HG02884 (cell line): ENCODE measurements around the gene GDPD5.
A peak's percentile ranks its signal among the peaks of the same experiment; 100 is the strongest.

Experiments used
- ATAC-seq: cut with Tn5 transposase; IDR thresholded peaks from one replicate; pipeline ENCODE4 v1.9.1; 2021; ENCODE audit warnings: mild to moderate bottlenecking, moderate library complexity; ENCODE audit not compliant: unreplicated experiment

Gene GDPD5, protein sequence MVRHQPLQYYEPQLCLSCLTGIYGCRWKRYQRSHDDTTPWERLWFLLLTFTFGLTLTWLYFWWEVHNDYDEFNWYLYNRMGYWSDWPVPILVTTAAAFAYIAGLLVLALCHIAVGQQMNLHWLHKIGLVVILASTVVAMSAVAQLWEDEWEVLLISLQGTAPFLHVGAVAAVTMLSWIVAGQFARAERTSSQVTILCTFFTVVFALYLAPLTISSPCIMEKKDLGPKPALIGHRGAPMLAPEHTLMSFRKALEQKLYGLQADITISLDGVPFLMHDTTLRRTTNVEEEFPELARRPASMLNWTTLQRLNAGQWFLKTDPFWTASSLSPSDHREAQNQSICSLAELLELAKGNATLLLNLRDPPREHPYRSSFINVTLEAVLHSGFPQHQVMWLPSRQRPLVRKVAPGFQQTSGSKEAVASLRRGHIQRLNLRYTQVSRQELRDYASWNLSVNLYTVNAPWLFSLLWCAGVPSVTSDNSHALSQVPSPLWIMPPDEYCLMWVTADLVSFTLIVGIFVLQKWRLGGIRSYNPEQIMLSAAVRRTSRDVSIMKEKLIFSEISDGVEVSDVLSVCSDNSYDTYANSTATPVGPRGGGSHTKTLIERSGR

DNA sequence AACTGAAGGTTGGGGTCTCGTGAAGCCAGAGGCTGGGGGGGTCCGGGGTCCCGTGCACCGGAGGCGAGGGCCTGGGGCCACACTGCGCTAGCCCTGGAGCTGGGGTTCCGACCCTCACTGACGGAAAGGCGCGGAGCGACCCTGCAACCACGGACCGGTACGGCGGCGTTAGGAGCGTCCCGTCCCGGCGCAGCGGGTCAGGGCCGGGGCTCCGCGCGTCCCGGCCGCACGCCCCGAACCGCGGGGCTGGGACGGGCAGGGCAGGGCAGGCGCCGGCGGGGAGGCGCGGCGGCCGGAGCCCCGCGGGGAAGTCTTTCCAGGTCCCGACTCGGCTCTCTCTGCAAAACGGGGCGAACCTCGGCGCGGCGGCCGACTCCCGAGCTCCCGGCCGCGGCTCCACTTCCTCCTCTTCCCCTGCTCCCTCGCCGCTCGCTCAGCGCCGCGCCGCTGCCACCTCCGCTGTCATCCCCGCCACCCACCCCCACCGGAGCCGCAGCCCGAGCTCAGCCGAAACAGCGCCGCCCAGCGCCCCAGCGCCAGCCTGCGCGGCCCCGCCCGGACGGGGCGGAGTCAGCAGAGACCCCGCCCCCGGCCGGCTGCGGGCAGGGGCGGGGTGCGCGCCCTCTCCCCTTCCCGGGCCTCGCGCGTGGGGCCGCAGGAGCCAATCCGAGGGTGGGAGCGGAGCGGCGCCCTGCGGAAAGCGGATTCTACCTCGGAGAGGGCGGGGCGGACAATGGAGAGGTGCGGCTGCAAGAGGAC is at the start of gene GDPD5:
TSS of gene GDPD5 (minus strand) at position 509 of the 759 bp plus-strand sequence. CDS start 48,206 bp downstream, outside the sequence.
- peak; percentile 70 for ATAC-seq

DNA sequence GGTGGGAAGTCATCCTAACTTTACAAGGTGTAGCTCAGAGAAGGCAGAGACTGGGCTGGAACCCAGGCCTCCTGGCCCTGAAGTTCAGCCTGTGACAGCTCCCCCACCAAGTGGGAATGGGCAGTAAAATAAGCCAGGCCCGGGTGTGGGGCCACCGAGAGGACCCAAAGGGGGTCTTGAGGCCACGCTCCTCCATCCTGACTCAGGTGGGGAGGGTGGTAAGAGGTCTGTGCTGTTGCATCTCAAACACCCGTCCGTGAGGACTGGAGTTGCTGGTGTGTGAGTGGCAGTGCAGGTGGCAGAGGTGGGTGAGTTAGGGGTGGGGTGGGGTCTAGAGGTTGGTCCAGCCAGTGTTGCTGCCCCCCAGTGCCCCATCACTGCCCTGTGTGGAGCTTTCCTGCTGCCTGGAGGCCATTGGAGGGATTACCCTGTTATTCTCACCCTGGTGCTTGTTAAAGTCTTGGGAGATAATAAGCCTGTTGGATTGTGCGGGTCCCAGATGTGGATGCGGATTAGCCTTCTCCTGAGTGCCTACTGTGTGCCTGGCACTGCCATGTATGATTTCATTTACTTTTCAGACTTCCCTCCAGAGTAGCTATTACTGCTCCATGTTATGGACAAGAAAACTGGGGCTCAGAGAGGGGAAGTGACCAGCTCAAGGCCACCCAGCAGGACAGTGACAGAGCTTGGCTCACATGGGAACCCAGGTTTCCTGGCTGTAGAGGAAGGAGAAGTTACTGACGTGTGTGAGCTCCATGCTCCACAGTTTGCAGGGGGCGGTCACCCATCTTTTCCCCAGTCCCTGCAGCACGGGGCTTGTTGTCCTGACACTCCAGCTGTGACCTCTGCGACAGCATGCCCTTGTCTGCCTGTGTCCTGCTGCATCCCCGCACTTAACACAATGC is 49.2 kb upstream of the GDPD5 start:
- no peak for ATAC-seq

DNA sequence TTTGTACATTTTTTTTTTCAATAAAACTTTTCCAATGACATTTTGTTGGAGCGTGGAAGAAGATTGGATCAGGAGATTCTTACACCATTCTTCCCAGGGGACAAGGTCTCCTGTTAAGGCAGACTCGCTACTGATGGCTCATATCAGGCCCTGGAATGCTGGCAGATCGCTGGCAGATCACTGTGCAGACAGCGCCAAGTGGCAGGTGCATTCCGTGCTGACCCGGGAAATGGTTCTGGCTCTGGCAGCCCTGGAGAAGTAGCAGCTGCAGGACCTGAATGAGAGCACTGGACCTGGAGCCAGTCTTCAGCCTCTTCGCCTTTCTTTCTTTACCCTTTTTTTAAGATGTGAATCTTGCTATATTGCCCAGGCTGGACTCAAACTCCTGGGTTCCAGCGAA is 47.0 kb upstream of the GDPD5 start:
- ATAC-seq, result no peak

DNA sequence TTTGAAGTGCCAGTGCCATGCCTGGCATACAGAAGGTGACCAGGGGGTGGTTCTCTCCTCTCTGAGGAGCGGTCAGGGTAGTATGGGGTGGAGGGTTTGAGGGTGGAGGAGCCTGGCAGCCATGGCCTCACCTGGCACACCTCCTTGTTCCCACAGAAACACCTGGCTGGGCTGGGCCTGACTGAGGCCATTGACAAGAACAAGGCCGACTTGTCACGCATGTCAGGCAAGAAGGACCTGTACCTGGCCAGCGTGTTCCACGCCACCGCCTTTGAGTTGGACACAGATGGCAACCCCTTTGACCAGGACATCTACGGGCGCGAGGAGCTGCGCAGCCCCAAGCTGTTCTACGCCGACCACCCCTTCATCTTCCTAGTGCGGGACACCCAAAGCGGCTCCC is 45.9 kb upstream of the GDPD5 start:
- no peak for ATAC-seq

DNA sequence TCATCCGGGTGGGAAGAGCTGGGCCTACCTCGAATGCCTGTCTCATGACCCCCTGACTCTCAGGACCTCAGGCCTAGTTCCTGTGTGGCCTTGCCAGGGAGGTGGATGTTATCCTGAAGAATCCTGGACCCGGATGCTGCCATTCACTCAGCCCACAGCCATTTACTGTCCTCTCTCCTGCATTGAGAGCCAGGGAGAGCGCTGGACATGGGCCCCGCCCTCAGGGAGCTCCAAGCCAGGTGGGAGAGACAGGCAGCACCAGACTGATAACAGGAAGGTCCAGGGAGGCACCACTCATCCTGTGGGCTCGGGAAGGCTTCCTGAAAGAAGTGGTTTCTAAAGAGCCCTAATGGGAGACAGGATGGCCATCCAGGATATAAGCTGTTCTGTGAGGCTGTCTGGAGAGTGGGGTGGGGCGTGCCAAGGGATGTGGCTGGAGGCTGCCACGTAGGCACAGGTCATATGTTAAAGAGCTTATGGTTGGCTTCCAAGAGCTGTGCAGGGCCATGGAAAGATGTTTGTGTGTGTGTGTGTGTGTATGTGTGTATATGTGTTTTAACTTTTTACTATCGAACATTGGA is 44.9 kb upstream of the GDPD5 start:
- no peak for ATAC-seq

DNA sequence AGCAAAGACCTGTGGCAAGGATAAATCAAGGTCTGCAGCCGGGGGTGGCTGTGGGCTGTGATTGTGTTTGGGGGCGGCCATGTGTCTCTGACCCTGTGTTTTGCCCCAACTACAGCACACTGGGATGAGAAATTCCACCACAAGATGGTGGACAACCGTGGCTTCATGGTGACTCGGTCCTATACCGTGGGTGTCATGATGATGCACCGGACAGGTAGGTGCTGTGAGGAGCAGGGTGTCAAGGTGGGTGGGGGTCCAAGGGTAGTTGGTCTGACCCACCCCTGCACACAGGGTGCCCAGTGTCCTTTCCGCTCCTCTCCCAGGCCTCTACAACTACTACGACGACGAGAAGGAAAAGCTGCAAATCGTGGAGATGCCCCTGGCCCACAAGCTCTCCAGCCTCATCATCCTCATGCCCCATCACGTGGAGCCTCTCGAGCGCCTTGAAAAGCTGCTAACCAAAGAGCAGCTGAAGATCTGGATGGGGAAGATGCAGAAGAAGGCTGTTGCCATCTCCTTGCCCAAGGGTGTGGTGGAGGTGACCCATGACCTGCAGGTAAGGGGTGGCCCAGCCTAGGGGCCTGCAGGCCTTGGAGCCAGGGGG is 43.0 kb upstream of the GDPD5 start:
- no peak for ATAC-seq

DNA sequence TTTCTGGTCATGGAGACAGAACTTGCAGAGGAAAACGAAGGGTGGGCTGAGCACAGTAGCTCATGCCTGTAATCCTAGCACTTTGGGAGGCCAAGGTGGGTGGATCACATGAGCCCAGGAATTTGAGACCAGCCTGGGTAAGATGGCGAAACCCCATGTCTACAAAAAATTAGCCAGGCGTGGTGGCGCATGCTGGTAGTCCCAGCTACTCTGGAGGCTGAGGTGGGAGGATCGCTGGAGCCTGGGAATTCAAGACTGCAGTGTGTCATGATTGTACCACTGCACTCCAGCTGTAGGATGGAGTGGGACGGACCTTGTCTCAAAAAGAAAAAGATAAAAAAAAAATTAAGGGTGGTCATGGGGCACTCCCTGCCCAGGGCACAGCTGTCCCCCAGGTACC is 42.2 kb upstream of the GDPD5 start:
- no peak for ATAC-seq

DNA sequence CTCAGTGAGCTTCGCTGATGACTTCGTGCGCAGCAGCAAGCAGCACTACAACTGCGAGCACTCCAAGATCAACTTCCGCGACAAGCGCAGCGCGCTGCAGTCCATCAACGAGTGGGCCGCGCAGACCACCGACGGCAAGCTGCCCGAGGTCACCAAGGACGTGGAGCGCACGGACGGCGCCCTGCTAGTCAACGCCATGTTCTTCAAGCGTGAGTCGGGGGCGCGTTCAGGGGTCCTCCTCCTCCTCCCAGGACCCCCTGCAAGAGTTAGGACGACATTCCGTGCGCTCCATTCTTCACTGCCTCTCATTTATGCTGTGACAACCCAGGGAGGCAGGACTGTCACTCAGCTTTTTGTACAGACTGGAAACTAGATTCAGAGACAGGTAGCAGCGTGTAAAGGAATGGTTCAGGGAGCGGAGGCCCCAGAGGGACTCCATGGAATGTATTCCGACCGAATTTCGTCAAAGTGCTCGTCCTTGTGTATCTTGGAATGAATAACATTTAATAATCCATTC is 41.1 kb upstream of the GDPD5 start:
- no peak for ATAC-seq

DNA sequence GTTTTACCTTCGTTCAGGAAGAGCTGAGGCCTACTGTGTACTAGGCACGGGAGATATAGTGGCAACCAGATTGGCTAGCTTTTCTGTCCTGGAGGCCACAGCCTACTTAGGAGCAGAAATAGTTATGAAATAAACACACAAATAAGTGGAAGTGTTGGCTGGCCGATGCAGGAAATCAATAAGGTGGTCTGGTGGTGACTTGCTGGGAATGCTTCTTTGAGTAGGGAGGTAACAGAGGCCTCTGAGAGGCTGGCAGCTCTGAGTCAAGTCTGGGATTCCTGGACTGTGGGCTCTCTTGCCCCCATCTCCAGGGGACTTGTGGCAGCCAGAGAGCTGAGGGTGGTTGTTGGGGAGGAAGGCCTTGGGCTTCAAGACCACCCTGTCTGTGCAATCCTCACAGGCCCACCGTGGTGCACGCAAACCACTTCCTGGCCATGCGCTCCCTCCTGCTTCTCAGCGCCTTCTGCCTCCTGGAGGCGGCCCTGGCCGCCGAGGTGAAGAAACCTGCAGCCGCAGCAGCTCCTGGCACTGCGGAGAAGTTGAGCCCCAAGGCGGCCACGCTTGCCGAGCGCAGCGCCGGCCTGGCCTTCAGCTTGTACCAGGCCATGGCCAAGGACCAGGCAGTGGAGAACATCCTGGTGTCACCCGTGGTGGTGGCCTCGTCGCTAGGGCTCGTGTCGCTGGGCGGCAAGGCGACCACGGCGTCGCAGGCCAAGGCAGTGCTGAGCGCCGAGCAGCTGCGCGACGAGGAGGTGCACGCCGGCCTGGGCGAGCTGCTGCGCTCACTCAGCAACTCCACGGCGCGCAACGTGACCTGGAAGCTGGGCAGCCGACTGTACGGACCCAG is 40.4 kb upstream of the GDPD5 start:
- ATAC-seq, result no peak

DNA sequence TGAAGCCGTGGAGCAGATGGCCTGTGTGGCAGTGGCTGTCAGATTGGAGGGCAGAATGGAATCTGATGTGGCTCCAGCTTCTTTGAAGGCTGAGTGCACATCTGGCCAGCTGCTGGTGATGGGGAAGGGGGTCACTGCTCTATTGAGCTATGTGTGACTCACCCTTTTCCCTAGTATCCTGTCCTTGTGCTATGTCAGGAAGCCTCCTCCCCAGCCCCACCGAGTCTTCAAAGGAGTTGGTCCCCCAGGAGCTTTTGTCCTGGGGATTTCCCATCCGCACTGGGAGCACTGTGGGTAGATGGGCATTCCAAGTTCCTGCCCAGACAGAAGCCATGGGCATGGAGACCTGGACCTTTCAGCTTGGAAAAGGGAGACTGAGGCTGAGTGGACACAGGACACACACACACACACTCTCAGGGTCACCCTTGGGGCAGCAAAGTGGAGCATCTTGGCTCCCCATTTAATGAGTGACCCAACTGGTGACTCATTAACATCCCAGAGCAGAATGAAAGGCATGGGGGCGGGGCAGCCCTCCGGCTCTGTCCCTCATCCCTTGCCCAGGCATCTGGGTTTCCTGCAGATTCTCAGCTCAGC is 39.6 kb upstream of the GDPD5 start:
- ATAC-seq, result no peak

DNA sequence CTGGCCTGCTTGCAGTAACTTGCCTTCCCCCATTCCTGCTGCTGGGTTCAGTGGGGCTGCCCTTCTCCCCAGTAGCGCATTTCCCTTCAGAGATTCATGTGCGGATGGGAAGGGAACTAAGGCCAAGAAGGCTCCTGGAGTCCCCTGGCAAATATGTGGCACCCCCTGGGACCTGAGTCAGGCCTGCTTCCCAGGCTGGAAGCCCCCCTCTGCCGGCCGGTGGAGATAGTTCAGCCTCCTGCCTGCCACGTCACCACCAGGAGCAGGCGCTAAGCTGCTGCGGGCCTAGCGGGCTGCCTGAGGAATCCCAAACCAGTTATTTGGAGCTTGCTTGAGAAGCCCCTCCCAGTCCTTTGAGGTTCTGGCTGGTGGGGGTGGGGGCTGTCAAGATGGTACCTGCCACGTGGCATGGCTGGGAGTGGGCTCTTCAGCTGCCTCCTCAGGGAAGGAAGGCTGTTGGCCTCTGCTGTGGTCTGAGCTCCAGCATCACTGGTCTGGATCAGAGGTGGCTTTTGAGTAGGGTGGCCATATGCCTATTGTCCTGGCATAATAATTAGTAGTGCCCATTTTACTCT is 38.3 kb upstream of the GDPD5 start:
- ATAC-seq, result no peak

DNA sequence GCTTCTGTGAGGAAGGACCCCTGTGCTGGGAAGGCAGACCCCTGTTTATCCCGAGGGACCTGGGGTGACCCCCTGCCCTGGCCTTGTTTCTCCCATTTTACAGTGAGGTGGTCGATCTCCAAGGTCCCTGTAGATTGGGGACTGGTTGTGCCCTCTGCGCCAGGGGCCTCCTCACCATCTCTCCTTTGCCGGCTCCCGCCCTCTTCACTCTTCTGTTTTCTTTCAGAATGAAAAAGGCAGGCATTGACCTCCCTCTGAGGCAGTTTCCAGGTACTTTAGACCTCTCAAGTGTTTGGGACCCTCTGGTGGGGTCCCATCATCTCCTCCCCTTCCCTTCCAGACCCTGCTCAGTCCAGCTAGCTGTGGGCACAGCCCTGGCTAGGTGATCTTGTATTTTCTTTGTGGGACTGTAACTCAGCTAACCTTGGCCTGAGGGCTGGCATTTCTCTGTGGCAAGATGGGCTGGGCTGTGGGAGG is 37.8 kb upstream of the GDPD5 start:
- ATAC-seq, result no peak

DNA sequence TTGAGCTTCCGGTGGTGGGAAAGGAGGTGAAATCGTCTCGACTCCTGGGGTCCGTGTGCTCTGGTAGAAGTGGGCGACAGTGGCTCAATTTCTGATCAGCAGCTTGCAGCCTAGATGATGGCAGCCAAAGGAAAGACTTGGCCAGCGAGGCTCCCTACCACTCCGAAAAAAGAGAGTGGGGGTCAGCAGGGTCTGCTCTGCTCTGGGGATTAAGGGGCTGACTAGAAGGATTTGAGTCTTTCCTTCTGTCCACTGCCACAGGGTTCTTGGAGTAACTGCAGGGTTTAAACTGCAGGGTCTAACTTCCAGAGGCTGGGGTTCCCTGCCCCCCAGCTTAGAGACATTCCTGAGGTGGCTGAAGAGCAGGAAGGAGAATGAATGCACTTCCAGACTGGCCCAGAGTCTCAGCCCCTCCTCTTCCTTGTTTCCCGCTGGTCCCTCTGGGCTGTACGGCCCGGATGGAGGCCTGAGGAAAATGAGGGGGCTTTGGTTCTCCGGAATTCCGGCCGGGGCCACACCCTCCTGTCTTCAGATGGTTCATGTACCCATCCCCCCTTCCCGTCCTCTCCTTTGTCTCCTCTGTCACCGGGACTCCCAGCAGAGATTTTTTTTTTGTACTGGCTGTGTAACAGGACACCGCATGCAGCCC is 37.2 kb upstream of the GDPD5 start:
- ATAC-seq, result no peak

DNA sequence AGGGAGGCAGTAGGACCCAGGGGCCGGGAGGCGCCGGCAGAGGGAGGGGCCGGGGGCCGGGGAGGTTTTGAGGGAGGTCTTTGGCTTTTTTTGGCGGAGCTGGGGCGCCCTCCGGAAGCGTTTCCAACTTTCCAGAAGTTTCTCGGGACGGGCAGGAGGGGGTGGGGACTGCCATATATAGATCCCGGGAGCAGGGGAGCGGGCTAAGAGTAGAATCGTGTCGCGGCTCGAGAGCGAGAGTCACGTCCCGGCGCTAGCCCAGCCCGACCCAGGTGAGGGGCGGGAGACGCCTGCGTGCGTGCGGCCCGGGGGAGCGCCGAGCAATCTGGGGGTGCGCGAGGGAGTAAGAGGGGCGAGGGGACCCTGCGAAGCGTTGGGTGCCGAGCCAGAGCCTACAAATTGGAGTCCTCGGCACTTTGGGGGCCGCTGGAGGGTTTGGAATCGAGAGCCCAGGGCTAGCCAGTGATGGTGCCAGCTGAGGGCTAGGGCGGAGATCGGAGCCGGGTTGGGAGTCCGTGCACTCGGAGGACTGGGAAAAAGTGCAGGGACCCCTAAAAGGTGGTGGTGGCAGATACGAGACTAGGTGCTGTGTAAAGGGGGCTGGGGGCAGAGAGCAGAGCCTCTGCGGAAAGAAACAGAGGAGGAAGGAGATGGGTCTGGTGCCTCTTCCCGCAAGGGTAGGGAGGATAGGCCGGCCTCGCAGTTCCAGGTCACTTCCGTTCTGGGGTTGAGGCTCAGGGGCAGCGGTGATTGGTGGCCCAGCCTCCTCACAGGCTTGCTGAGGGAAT is 36.5 kb upstream of the GDPD5 start, which contains the start of gene SERPINH1:
TSS of gene SERPINH1 (plus strand) at position 206 of the 788 bp plus-strand sequence. CDS start 4,097 bp downstream, outside the sequence.
- peak; percentile 72 for ATAC-seq

DNA sequence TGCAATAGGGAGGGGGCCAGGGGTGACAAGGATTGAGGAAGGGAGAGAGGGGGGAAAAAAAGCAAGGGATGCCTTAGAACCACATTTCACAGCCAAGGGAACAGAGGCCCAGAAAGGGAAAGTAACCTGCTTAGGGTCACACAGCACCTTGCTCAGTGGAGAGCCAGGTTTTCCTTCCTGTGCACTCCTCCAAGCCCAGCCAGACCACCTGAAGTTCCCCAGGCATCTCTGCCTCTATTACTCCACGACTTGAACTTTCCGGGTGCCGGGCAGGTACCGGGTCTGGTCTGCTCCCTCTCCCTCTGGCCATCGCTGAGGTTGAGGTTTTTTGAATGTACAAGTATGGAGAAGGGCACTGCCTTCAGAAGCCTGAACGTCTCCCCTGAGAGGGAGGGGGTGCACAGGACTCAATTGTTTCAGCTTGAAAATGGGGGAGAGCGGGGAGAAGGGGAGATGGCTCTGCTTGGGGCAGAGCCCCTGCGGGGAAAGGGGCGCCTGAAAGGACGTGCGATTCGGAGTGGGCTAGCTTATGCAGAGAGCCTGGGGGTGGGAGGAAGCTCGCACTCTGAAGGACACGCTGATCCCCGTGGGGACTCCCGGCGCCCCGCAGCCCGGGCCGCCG is 35.8 kb upstream of the GDPD5 start:
- peak; percentile 8 for ATAC-seq

DNA sequence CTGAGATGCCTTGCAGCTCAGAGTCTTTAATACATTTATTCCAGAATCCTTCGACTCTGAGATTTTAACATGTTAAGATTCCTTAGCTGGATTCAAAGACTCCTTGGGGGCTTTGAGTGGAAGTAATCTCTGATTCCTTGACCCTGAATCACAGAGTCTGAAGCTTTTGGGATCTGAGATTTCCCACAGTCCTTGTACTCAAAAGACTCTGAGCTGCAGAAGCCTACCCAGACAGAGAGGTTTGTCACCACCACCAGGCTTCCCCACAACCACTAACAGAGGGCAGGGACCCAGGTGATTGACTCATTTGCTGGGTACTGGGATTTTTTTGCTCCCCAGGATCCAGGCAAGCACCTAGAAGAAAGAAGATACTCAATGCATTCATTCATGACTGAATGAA is 34.9 kb upstream of the GDPD5 start:
- no peak for ATAC-seq
